HG02981 (cell line): Measurements from ENCODE around the gene NOTCH4.

Experiments
- ATAC-seq: cut with Tn5 transposase; IDR thresholded peaks from one replicate; pipeline ENCODE4 v1.9.1; 2021; ENCODE audit warnings: mild to moderate bottlenecking, moderate library complexity; ENCODE audit not compliant: unreplicated experiment

The NOTCH4 gene

GRCh38 chr6:32183030-32183429 lies 40.8 kb downstream of the NOTCH4 start:
- ATAC-seq: no peak

- ATAC-seq: no peak
Measured at GRCh38 chr6:32182555-32182981, 41.3 kb downstream of the NOTCH4 start.

GRCh38 chr6:32181915-32182529 lies 41.8 kb downstream of the NOTCH4 start:
- no peak for ATAC-seq

GRCh38 chr6:32181148-32181702 lies 42.6 kb downstream of the NOTCH4 start:
- no peak for ATAC-seq

- ATAC-seq: no peak
Measured at GRCh38 chr6:32179766-32180405, 44.0 kb downstream of the NOTCH4 start.

- ATAC-seq: no peak
Measured at GRCh38 chr6:32178547-32179440, 45.1 kb downstream of the NOTCH4 start.

GRCh38 chr6:32177788-32178546 lies 45.9 kb downstream of the NOTCH4 start, which contains the start of gene RNF5:
Gene RNF5 (plus strand): TSS chr6:32178405. CDS start chr6:32178512, 107 bp downstream.
- ATAC-seq: peak; percentile 81

- ATAC-seq: no peak
Measured at GRCh38 chr6:32177183-32177787, 46.6 kb downstream of the NOTCH4 start.

- no peak for ATAC-seq
Measured at GRCh38 chr6:32176476-32177182, 47.2 kb downstream of the NOTCH4 start.

- no peak for ATAC-seq
Measured at GRCh38 chr6:32175711-32176475, 48.0 kb downstream of the NOTCH4 start, which contains the start of gene AGPAT1. Gene AGPAT1 (minus strand): TSS chr6:32176084. CDS start chr6:32171496, 4,588 bp downstream.

GRCh38 chr6:32175322-32175710 lies 48.6 kb downstream of the NOTCH4 start:
- ATAC-seq: no peak

GRCh38 chr6:32174416-32174815 lies 49.5 kb downstream of the NOTCH4 start:
- ATAC-seq: no peak

- no peak for ATAC-seq
Measured at GRCh38 chr6:32173051-32173727, 50.7 kb downstream of the NOTCH4 start.

- no peak for ATAC-seq
Measured at GRCh38 chr6:32171234-32171633, 52.6 kb downstream of the NOTCH4 start.

GRCh38 chr6:32170294-32170693 lies 53.6 kb downstream of the NOTCH4 start:
- ATAC-seq: no peak

- ATAC-seq: no peak
Measured at GRCh38 chr6:32168807-32169591, 54.9 kb downstream of the NOTCH4 start.

- no peak for ATAC-seq
Measured at GRCh38 chr6:32168350-32168749, 55.5 kb downstream of the NOTCH4 start.
